ENCODE data around the gene CPOX. TPM values are rescaled to one million over a fixed set of nuclear protein-coding genes. Genes with fewer than 3 reads are reported as not detected.

CPOX gene
- total and polyA plus RNA-seq, 10 of the 15 experiments (the other 5 are each of a cell fraction or from before 2014, with no cell fraction given): 40.7 to 72.6 (median 64.5) TPM

DNA sequence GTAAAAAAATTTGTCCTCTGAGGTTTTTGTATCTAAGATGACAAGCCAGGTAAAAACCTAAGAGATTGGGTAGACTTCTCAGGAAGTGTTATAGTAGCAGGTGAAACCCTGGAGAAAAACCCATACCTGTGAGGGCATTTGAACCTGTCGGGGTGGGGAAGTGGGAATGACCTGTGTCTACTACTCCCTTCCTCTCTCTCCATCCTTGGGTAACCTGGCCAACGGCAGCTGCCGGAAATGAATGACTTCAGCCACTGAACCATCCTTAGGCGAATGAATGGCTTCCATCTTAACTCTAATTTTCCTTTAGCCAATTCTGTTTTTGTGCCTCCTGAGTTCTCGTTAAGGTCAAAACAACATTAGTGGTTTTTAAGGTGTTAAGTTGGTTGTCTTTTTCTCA lies 44.9 kb downstream of the CPOX start (continued):
- TF ChIP-seq, protein P1, sequence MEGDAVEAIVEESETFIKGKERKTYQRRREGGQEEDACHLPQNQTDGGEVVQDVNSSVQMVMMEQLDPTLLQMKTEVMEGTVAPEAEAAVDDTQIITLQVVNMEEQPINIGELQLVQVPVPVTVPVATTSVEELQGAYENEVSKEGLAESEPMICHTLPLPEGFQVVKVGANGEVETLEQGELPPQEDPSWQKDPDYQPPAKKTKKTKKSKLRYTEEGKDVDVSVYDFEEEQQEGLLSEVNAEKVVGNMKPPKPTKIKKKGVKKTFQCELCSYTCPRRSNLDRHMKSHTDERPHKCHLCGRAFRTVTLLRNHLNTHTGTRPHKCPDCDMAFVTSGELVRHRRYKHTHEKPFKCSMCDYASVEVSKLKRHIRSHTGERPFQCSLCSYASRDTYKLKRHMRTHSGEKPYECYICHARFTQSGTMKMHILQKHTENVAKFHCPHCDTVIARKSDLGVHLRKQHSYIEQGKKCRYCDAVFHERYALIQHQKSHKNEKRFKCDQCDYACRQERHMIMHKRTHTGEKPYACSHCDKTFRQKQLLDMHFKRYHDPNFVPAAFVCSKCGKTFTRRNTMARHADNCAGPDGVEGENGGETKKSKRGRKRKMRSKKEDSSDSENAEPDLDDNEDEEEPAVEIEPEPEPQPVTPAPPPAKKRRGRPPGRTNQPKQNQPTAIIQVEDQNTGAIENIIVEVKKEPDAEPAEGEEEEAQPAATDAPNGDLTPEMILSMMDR (IDR thresholded peaks at IDR 0.05 in 2 of 3, conservative IDR thresholded peaks at IDR 0.05 in 1 of 3; ENCODE audit: control insufficient read depth in 2 of 3, extremely low read depth in 1 of 3, insufficient read depth in 1 of 3, low read depth in 3 of 3, low read length in 3 of 3): no peak
- TF ChIP-seq ZNF24 (IDR thresholded peaks at IDR 0.05) (0 out of 2 replicates have a peak, but pooled peaks have one; percentile 36), POLR2AphosphoS5 (IDR thresholded peaks at IDR 0.05; ENCODE audit: low read length) (0 out of 2 replicates have a peak, but pooled peaks have one; percentile 45), SIX5 (IDR thresholded peaks at IDR 0.05; ENCODE audit: low read depth, low read length, severe bottlenecking) (no peak), YY1 (IDR thresholded peaks at IDR 0.05; ENCODE audit: low read depth, low read length) (0 out of 2 replicates have a peak, but pooled peaks have one; percentile 45), RUNX3 (IDR thresholded peaks at IDR 0.05; ENCODE audit: low read length) (no peak), SRF (IDR thresholded peaks at IDR 0.05; ENCODE audit: low read depth in 2 of 2, low read length in 2 of 2) (no peak), POU2F2 (IDR thresholded peaks at IDR 0.05; ENCODE audit: borderline replicate concordance, low read depth, low read length) (no peak), RFX5 (IDR thresholded peaks at IDR 0.05; ENCODE audit: low read depth, low read length) (no peak), MTA3 (IDR thresholded peaks at IDR 0.05; ENCODE audit: borderline replicate concordance, low read length) (no peak), SUPT20H (IDR thresholded peaks at IDR 0.05; ENCODE audit: borderline replicate concordance, control insufficient read depth, low read depth, low read length) (no peak), IKZF1 (conservative IDR thresholded peaks at IDR 0.05) (peak; percentile 63), MYC (IDR thresholded peaks at IDR 0.05; ENCODE audit: insufficient read depth, insufficient read length, insufficient replicate concordance, low read length, severe bottlenecking) (no peak), NBN (IDR thresholded peaks at IDR 0.05) (no peak)
- TF ChIP-seq, protein P2, sequence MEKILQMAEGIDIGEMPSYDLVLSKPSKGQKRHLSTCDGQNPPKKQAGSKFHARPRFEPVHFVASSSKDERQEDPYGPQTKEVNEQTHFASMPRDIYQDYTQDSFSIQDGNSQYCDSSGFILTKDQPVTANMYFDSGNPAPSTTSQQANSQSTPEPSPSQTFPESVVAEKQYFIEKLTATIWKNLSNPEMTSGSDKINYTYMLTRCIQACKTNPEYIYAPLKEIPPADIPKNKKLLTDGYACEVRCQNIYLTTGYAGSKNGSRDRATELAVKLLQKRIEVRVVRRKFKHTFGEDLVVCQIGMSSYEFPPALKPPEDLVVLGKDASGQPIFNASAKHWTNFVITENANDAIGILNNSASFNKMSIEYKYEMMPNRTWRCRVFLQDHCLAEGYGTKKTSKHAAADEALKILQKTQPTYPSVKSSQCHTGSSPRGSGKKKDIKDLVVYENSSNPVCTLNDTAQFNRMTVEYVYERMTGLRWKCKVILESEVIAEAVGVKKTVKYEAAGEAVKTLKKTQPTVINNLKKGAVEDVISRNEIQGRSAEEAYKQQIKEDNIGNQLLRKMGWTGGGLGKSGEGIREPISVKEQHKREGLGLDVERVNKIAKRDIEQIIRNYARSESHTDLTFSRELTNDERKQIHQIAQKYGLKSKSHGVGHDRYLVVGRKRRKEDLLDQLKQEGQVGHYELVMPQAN (conservative IDR thresholded peaks at IDR 0.05): no peak
- TF ChIP-seq, protein P3, sequence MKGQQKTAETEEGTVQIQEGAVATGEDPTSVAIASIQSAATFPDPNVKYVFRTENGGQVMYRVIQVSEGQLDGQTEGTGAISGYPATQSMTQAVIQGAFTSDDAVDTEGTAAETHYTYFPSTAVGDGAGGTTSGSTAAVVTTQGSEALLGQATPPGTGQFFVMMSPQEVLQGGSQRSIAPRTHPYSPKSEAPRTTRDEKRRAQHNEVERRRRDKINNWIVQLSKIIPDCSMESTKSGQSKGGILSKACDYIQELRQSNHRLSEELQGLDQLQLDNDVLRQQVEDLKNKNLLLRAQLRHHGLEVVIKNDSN (IDR thresholded peaks at IDR 0.05; ENCODE audit: borderline replicate concordance, extremely low read length, insufficient read depth, low read depth, low read length): no peak
- TF ChIP-seq, protein P4, sequence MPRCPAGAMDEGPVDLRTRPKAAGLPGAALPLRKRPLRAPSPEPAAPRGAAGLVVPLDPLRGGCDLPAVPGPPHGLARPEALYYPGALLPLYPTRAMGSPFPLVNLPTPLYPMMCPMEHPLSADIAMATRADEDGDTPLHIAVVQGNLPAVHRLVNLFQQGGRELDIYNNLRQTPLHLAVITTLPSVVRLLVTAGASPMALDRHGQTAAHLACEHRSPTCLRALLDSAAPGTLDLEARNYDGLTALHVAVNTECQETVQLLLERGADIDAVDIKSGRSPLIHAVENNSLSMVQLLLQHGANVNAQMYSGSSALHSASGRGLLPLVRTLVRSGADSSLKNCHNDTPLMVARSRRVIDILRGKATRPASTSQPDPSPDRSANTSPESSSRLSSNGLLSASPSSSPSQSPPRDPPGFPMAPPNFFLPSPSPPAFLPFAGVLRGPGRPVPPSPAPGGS (IDR thresholded peaks at IDR 0.05; ENCODE audit: borderline replicate concordance, insufficient read depth, low read depth, low read length, poor library complexity, severe bottlenecking): no peak
- TF ChIP-seq, protein P5, sequence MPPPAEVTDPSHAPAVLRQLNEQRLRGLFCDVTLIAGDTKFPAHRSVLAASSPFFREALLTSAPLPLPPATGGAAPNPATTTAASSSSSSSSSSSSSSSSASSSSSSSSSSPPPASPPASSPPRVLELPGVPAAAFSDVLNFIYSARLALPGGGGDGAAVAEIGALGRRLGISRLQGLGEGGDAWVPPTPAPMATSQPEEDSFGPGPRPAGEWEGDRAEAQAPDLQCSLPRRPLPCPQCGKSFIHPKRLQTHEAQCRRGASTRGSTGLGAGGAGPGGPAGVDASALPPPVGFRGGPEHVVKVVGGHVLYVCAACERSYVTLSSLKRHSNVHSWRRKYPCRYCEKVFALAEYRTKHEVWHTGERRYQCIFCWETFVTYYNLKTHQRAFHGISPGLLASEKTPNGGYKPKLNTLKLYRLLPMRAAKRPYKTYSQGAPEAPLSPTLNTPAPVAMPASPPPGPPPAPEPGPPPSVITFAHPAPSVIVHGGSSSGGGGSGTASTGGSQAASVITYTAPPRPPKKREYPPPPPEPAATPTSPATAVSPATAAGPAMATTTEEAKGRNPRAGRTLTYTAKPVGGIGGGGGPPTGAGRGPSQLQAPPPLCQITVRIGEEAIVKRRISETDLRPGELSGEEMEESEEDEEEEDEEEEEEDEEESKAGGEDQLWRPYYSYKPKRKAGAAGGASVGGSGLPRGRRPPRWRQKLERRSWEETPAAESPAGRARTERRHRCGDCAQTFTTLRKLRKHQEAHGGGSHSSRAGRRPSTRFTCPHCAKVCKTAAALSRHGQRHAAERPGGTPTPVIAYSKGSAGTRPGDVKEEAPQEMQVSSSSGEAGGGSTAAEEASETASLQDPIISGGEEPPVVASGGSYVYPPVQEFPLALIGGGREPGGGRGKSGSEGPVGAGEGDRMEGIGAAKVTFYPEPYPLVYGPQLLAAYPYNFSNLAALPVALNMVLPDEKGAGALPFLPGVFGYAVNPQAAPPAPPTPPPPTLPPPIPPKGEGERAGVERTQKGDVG (CRISPR knock-in tag; IDR thresholded peaks at IDR 0.05): no peak
- TF ChIP-seq, protein P6, sequence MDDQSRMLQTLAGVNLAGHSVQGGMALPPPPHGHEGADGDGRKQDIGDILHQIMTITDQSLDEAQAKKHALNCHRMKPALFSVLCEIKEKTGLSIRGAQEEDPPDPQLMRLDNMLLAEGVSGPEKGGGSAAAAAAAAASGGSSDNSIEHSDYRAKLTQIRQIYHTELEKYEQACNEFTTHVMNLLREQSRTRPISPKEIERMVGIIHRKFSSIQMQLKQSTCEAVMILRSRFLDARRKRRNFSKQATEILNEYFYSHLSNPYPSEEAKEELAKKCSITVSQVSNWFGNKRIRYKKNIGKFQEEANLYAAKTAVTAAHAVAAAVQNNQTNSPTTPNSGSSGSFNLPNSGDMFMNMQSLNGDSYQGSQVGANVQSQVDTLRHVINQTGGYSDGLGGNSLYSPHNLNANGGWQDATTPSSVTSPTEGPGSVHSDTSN (IDR thresholded peaks at IDR 0.05; ENCODE audit: insufficient replicate concordance, low read depth, low read length): no peak

Data from GM12878 (cell line).